ENCODE data around the gene PLSCR3. TPM values are rescaled to one million over a fixed set of nuclear protein-coding genes. Genes with fewer than 3 reads are reported as not detected.

Gene PLSCR3
- total RNA-seq, 1 experiment from 2014 or later, result 31.5 TPM

- Histone ChIP-seq H3K4ac (ENCODE audit: low read depth, low read length) (no peak overlapping the region), H3K9ac (ENCODE audit: extremely low read depth, insufficient read length, low read length) (no peak overlapping the region), H3K9me3 (ENCODE audit: control insufficient read depth, low read depth, low read length) (no peaks in the 10 kb centered on the region), H3K27me3 (ENCODE audit: insufficient read depth, low read length) (no peaks in the 10 kb centered on the region), H3K56ac (ENCODE audit: insufficient read length, low read depth, low read length) (no peak overlapping the region), H4K5ac (ENCODE audit: insufficient read length, low read depth, low read length) (no peak overlapping the region), H3K79me1 (ENCODE audit: insufficient read depth, low read depth, low read length, poor library complexity, severe bottlenecking) (no peaks in the 10 kb centered on the region), H3T11ph (ENCODE audit: low read length) (no peak overlapping the region), H2AFZ (ENCODE audit: low read length) (no peak overlapping the region), H2BK12ac (ENCODE audit: insufficient read length, low read depth, low read length) (no peak overlapping the region), H4K20me1 (ENCODE audit: control insufficient read depth, insufficient read depth, insufficient read length) (no peaks in the 10 kb centered on the region), H3K18ac (ENCODE audit: insufficient read length, low read depth, low read length) (no peak overlapping the region), H3K14ac (ENCODE audit: insufficient read depth, low read length) (no peak overlapping the region), H2AK5ac (ENCODE audit: insufficient read length, low read length) (no peak overlapping the region), H3K4me1 (ENCODE audit: insufficient read depth, low read length) (no peaks in the 10 kb centered on the region; the same call in 1 of the 2 replicates), H2BK5ac (ENCODE audit: insufficient read length, low read length) (no peak overlapping the region), H3K27ac (ENCODE audit: insufficient read length, low read depth, low read length) (no peak overlapping the region), H3K23me2 (ENCODE audit: insufficient read length, low read depth, low read length, poor library complexity, severe bottlenecking) (peaks cover 5% of the 10 kb centered on the region), H3K4me2 (ENCODE audit: insufficient read depth, insufficient read length, low read length) (no peak overlapping the region), H3K79me2 (ENCODE audit: insufficient read depth, low read length) (no peaks in the 10 kb centered on the region), H2BK20ac (ENCODE audit: low read depth, low read length, poor library complexity, severe bottlenecking) (no peak overlapping the region), H4K91ac (ENCODE audit: insufficient read length, low read depth, low read length) (no peak overlapping the region), H2BK15ac (ENCODE audit: low read depth, low read length) (no peak overlapping the region), H4K8ac (replicated peaks; ENCODE audit: insufficient read length, low read depth, low read length) (no peak overlapping the region), H2BK120ac (ENCODE audit: low read depth, low read length, poor library complexity, severe bottlenecking) (no peak overlapping the region), H3K23ac (ENCODE audit: insufficient read length, low read depth, low read length) (no peak overlapping the region)
- no CpG with 5 or more reads among the region's 6 CpGs for WGBS (ENCODE audit: extremely low coverage, insufficient read length, low lambda C conversion rate)
- Mint-ChIP-seq H3K36me3 (ENCODE audit: insufficient read depth in 1 of 3, low read depth in 3 of 3) (peaks cover 16 to 36% (median 27%) of the 10 kb centered on the region in 3 experiments), H3K4me3 (no peak overlapping the region; a peak in 1 of 5 replicates), H3K27me3 (ENCODE audit: low read depth) (no peaks in the 10 kb centered on the region), H3K9me3 (peaks cover 0 to 2% of the 10 kb centered on the region in 2 experiments; a peak in 1 of 5 replicates), H3K27ac (peak overlapping the region in 1 of 3 experiments; percentile 28; a peak in 1 of 7 replicates), H3K4me1 (peaks cover 18 to 38% of the 10 kb centered on the region in 2 experiments)
- DNase-seq, result no peak
- no peak for TF ChIP-seq CTCF (conservative IDR thresholded peaks at IDR 0.05)
Measured at GRCh38 chr17:7408863-7409262, 14.5 kb upstream of the PLSCR3 start.

All from H9 (cell line).